Measurements from ENCODE around the gene SLC25A45.

DNA sequence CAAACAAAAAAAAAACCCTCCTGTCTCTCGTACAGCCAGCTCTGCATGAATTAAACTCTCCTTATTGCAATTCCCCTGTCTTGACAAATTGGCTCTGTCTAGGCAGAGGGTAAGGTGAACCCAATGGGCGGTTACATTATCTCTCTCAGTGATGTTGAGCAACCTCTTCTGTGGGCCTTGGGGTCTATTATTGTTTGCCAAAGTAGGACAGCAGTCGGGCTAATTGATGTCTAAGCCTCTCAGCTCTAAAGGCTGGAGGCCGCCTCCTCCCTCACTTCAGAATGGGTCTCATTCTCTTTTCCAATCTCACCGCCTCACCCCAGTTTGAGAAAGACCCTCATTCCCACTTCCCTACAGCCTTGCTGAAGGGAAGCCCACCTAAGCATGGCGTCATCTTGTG is 1.3 kb upstream of the SLC25A45 start:
- TF ChIP-seq, protein P1, sequence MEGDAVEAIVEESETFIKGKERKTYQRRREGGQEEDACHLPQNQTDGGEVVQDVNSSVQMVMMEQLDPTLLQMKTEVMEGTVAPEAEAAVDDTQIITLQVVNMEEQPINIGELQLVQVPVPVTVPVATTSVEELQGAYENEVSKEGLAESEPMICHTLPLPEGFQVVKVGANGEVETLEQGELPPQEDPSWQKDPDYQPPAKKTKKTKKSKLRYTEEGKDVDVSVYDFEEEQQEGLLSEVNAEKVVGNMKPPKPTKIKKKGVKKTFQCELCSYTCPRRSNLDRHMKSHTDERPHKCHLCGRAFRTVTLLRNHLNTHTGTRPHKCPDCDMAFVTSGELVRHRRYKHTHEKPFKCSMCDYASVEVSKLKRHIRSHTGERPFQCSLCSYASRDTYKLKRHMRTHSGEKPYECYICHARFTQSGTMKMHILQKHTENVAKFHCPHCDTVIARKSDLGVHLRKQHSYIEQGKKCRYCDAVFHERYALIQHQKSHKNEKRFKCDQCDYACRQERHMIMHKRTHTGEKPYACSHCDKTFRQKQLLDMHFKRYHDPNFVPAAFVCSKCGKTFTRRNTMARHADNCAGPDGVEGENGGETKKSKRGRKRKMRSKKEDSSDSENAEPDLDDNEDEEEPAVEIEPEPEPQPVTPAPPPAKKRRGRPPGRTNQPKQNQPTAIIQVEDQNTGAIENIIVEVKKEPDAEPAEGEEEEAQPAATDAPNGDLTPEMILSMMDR (conservative IDR thresholded peaks at IDR 0.05 in 1 of 2, IDR thresholded peaks at IDR 0.05 in 1 of 2; ENCODE audit: low read depth in 1 of 2, low read length in 2 of 2), result no peak
- no peak for TF ChIP-seq EZH2 (IDR thresholded peaks at IDR 0.05; ENCODE audit: low read length, missing control alignments)
